Neural cell (in vitro differentiated cells): Measurements from ENCODE around the gene RPRD1B. TPM values are rescaled to one million over a fixed set of nuclear protein-coding genes. Genes with fewer than 3 reads are reported as not detected.
"Not testable (repeated sequence)": the region's sequence is repeated elsewhere in the genome, so short reads cannot be mapped to it uniquely, and the experiment has no call there.

Experiments
- H2AFZ ChIP-seq: fragments of 200-600, 300-800 bp; sonication (generic), shearing (Covaris generic); 2 replicates; pipeline ENCODE4 v1.6.0; 2014; ENCODE audit warnings: low read depth, mild to moderate bottlenecking, antibody characterized with exemption, low read length, moderate library complexity
- H3F3A ChIP-seq: fragments of 200-600 bp; shearing (Covaris generic); 2 replicates; pipeline ENCODE4 v1.6.1; 2016; ENCODE audit warnings: mild to moderate bottlenecking, moderate library complexity, mixed read lengths, antibody characterized with exemption, low read length; ENCODE audit not compliant: insufficient read depth, poor library complexity, severe bottlenecking
- H3K27ac ChIP-seq: fragments of 200-600, 300-800 bp; sonication (generic), shearing (Covaris generic); 2 replicates; pipeline ENCODE4 v1.5.1; 2014; ENCODE audit warnings: mild to moderate bottlenecking, low read length, moderate library complexity
- H3K27me3 ChIP-seq: fragments of 300-800, 200-600 bp; sonication (generic), shearing (Covaris generic); 2 replicates; pipeline ENCODE4 v1.6.0; 2014; ENCODE audit warnings: mild to moderate bottlenecking, low read depth, low read length, moderate library complexity; ENCODE audit not compliant: insufficient read depth
- H3K36me3 ChIP-seq: fragments of 300-800, 200-600 bp; sonication (generic), shearing (Covaris generic); 2 replicates; pipeline ENCODE4 v1.5.1; 2014; ENCODE audit warnings: mild to moderate bottlenecking, antibody characterized with exemption, low read length, moderate library complexity; ENCODE audit not compliant: insufficient read depth
- H3K4me2 ChIP-seq: fragments of 300-800, 200-600 bp; sonication (generic), shearing (Covaris generic); 2 replicates; pipeline ENCODE4 v1.6.0; 2014; ENCODE audit warnings: mild to moderate bottlenecking, low read length
- H3K4me3 ChIP-seq: fragments of 300-800, 200-600 bp; sonication (generic), shearing (Covaris generic); 2 replicates; pipeline ENCODE4 v1.5.1; 2014; ENCODE audit warnings: mild to moderate bottlenecking, low read length, moderate library complexity
- H3K79me2 ChIP-seq: fragments of 200-600 bp; shearing (Covaris generic); replicated peaks from 2 replicates; pipeline ENCODE4 v1.6.0; 2014; ENCODE audit warnings: mild to moderate bottlenecking, low read length, moderate library complexity; ENCODE audit not compliant: insufficient read depth
- H3K9ac ChIP-seq: fragments of 300-800, 200-600 bp; sonication (generic), shearing (Covaris generic); 2 replicates; pipeline ENCODE4 v1.6.1; 2016; ENCODE audit warnings: mild to moderate bottlenecking, low read length, mixed read lengths
- H3K9me2 ChIP-seq: fragments of 200-600 bp; shearing (Covaris generic); 2 replicates; pipeline ENCODE4 v1.6.1; 2016; ENCODE audit warnings: mild to moderate bottlenecking, low read length, mixed read lengths; ENCODE audit not compliant: insufficient read depth
- H3K9me3 ChIP-seq: fragments of 200-600, 300-800 bp; sonication (generic), shearing (Covaris generic); 2 replicates; pipeline ENCODE4 v1.6.1; 2016; ENCODE audit warnings: mild to moderate bottlenecking, mixed run types, low read length, moderate library complexity, mixed read lengths
- H4K20me1 ChIP-seq: fragments of 200-600 bp; shearing (Covaris generic); 2 replicates; pipeline ENCODE4 v1.6.1; 2016; ENCODE audit warnings: mild to moderate bottlenecking, mixed run types; ENCODE audit not compliant: insufficient read depth
- EP300 ChIP-seq: fragments of 450-650 bp; conservative IDR thresholded peaks from 2 replicates; pipeline ENCODE4 v1.6.1; 2014; ENCODE audit warnings: antibody characterized with exemption, mild to moderate bottlenecking, moderate library complexity; ENCODE audit not compliant: poor library complexity, severe bottlenecking
- EZH2 ChIP-seq: fragments of 200-600, 300-800 bp; shearing (Covaris generic), sonication (generic); IDR thresholded peaks from 2 replicates; pipeline ENCODE4 v1.6.1; 2014; ENCODE audit warnings: antibody characterized with exemption, low read length, borderline replicate concordance, mild to moderate bottlenecking; ENCODE audit not compliant: insufficient read depth, poor library complexity, severe bottlenecking
- MXI1 ChIP-seq: fragments of 450-650 bp; conservative IDR thresholded peaks from 2 replicates; pipeline ENCODE4 v1.6.1; 2014; ENCODE audit warnings: antibody characterized with exemption, mild to moderate bottlenecking; ENCODE audit not compliant: poor library complexity, severe bottlenecking
- POLR2AphosphoS5 ChIP-seq: IDR thresholded peaks from 2 replicates; pipeline ENCODE4 v1.6.1; 2012
- RAD21 ChIP-seq: fragments of 450-650 bp; conservative IDR thresholded peaks from 2 replicates; pipeline ENCODE4 v1.6.1; 2014; ENCODE audit warnings: antibody characterized with exemption, mild to moderate bottlenecking, moderate library complexity
- SMC3 ChIP-seq: fragments of 450-650 bp; conservative IDR thresholded peaks from 2 replicates; pipeline ENCODE4 v1.6.1; 2014; ENCODE audit warnings: antibody characterized with exemption, mild to moderate bottlenecking, moderate library complexity; ENCODE audit not compliant: poor library complexity
- TAF1 ChIP-seq: IDR thresholded peaks from 2 replicates; pipeline ENCODE4 v1.6.1; 2012; ENCODE audit warnings: low read depth
- polyA plus RNA-seq: library from polyadenylated mRNA; depleted of rRNA; stranded (reverse); fragments of >200 nt; gene quantifications from 2 replicates; pipeline ENCODE4 v1.2.3, GENCODE V29; 2014
- TF ChIP-seq, protein P1 (sequence below): fragments of 450-650 bp; IDR thresholded peaks from 2 replicates; pipeline ENCODE4 v1.5.1; 2014; ENCODE audit warnings: antibody characterized with exemption, mild to moderate bottlenecking, moderate library complexity; ENCODE audit not compliant: poor library complexity, severe bottlenecking
- TF ChIP-seq, protein P2 (sequence below): IDR thresholded peaks from 2 replicates; pipeline ENCODE4 v1.6.1; 2012; ENCODE audit warnings: borderline replicate concordance

The RPRD1B gene
- polyA plus RNA-seq, 1 donor from 2014 or later = 23.4 TPM

DNA sequence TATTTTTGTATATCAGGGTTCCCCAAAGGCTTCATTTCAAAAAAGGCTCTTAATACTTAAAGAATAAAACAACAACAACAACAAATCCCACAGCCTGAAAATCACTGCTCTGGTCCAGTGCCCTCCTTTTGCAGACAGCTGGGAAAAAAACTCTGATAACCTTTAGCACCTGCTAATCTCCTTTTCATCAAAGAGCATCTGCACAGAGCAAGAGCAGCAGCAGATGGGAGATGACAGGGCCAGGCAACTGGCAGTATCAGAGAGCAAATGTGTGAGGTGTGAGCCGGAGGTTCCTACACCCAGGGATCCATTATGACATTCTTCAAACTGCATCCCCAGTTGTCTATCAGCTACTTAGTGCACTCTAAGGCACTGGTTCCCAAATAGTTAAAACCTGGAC, 26.0 kb upstream of the RPRD1B start:
- Histone ChIP-seq H3K4me2 (no peak overlapping the region), H3K27me3 (no peaks in the 10 kb centered on the region), H3K4me3 (no peak overlapping the region), H3K9me2 (no peaks in the 10 kb centered on the region), H3K9me3 (no peaks in the 10 kb centered on the region), H3K27ac (no peak overlapping the region), H3F3A (no peaks in the 10 kb centered on the region), H3K9ac (no peak overlapping the region), H3K79me2 (no peaks in the 10 kb centered on the region), H3K36me3 (no peaks in the 10 kb centered on the region), H4K20me1 (no peaks in the 10 kb centered on the region), H2AFZ (no peak overlapping the region)
- no peak for TF ChIP-seq RAD21
- TF ChIP-seq MXI1 = no peak
- TF ChIP-seq, protein P1, sequence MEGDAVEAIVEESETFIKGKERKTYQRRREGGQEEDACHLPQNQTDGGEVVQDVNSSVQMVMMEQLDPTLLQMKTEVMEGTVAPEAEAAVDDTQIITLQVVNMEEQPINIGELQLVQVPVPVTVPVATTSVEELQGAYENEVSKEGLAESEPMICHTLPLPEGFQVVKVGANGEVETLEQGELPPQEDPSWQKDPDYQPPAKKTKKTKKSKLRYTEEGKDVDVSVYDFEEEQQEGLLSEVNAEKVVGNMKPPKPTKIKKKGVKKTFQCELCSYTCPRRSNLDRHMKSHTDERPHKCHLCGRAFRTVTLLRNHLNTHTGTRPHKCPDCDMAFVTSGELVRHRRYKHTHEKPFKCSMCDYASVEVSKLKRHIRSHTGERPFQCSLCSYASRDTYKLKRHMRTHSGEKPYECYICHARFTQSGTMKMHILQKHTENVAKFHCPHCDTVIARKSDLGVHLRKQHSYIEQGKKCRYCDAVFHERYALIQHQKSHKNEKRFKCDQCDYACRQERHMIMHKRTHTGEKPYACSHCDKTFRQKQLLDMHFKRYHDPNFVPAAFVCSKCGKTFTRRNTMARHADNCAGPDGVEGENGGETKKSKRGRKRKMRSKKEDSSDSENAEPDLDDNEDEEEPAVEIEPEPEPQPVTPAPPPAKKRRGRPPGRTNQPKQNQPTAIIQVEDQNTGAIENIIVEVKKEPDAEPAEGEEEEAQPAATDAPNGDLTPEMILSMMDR = no peak
- TF ChIP-seq EZH2 = no peak
- no peak for TF ChIP-seq TAF1
- TF ChIP-seq SMC3 = no peak
- TF ChIP-seq, protein P2, sequence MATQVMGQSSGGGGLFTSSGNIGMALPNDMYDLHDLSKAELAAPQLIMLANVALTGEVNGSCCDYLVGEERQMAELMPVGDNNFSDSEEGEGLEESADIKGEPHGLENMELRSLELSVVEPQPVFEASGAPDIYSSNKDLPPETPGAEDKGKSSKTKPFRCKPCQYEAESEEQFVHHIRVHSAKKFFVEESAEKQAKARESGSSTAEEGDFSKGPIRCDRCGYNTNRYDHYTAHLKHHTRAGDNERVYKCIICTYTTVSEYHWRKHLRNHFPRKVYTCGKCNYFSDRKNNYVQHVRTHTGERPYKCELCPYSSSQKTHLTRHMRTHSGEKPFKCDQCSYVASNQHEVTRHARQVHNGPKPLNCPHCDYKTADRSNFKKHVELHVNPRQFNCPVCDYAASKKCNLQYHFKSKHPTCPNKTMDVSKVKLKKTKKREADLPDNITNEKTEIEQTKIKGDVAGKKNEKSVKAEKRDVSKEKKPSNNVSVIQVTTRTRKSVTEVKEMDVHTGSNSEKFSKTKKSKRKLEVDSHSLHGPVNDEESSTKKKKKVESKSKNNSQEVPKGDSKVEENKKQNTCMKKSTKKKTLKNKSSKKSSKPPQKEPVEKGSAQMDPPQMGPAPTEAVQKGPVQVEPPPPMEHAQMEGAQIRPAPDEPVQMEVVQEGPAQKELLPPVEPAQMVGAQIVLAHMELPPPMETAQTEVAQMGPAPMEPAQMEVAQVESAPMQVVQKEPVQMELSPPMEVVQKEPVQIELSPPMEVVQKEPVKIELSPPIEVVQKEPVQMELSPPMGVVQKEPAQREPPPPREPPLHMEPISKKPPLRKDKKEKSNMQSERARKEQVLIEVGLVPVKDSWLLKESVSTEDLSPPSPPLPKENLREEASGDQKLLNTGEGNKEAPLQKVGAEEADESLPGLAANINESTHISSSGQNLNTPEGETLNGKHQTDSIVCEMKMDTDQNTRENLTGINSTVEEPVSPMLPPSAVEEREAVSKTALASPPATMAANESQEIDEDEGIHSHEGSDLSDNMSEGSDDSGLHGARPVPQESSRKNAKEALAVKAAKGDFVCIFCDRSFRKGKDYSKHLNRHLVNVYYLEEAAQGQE = no peak
- TF ChIP-seq EP300 = no peak
- TF ChIP-seq POLR2AphosphoS5 = no peak

DNA sequence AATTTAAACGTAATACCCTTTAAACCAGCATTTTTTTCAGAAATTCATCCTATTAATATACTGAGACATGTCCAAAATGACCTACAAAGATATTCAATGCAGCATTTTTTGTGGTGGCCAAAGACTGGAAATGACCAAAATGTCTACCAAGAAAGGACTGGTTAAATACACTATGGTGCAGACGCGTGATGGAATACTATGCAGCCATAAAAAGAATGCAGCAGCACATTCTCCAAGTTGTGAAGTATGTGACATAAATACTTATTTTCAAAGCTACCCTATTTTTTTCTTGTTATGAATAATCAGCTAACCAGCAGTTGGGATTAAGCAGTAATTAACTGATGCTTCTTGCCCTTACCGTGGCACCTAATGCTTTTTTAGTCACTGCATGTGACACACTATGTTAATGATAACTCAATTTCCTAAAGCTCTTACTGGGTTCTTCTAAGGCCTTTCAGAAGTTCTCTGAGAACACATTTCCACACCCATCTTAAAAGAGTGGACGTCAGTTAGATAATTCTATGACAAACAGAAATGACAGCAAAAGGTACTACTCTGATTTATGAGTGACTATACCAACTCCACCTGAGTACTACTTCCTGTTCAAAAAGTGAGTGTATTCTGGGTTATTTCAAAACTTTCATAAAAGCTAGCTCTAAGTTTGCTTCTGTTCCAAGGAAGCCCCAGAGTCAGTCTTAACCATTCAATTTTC, 25.2 kb upstream of the RPRD1B start:
- H3K9me3 ChIP-seq = no peaks in the 10 kb centered on the region
- no peaks in the 10 kb centered on the region for H3K36me3 ChIP-seq
- H3K27ac ChIP-seq = no peak overlapping the region
- H3K79me2 ChIP-seq = no peaks in the 10 kb centered on the region
- H3K27me3 ChIP-seq = no peaks in the 10 kb centered on the region
- no peak for TF ChIP-seq RAD21
- TF ChIP-seq MXI1 = no peak
- TF ChIP-seq, protein P2 = no peak
- no peak for TF ChIP-seq SMC3
- no peaks in the 10 kb centered on the region for H4K20me1 ChIP-seq
- no peaks in the 10 kb centered on the region for H3K9me2 ChIP-seq
- no peak overlapping the region for H2AFZ ChIP-seq
- H3K4me3 ChIP-seq = no peak overlapping the region
- H3F3A ChIP-seq = no peaks in the 10 kb centered on the region
- H3K4me2 ChIP-seq = no peak overlapping the region
- H3K9ac ChIP-seq = no peak overlapping the region

DNA sequence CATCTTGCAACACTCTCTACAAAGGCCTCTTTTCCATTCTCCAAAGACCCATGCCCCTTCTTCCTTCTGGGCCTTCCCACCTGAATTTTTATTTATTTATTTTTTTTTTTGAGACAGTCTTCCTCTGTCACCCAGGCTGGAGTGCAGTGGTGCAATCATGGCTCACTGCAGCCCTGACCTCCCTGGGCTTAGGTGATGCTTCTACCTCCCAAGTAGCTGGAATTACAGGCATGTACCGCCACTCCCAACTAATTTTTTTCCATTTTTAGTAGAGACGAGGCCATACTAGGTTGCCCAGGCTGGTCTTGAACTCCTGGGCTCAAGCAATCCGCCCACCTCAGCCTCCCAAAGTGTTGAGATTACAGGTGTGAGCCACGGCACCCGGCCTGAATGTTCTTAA, 24.1 kb upstream of the RPRD1B start:
- not testable (repeated sequence) for H3K36me3 ChIP-seq, H3K79me2 ChIP-seq, H2AFZ ChIP-seq, H3K4me3 ChIP-seq, H3K9me2 ChIP-seq, H3K27ac ChIP-seq, H3K9me3 ChIP-seq, H3K4me2 ChIP-seq, H3K9ac ChIP-seq, H3K27me3 ChIP-seq, H3F3A ChIP-seq, H4K20me1 ChIP-seq
